Ecto neural progenitor cell (in vitro differentiated cells): ENCODE measurements around the gene CBR3.

Source experiments
- DNase-seq: peaks from one replicate; pipeline ENCODE4 v3.0.0-alpha.2; 2018; ENCODE audit warnings: low spot score

Gene CBR3

GRCh38 chr21:36155603-36156338 is 20.9 kb downstream of the CBR3 start:
- peak; percentile 59 for DNase-seq

- DNase-seq = peak; percentile 100
These were observed 21.5 kb downstream of the CBR3 start for GRCh38 chr21:36156339-36156814.

- DNase-seq = no peak
These were observed 22.2 kb downstream of the CBR3 start, which contains the start of gene DOP1B for GRCh38 chr21:36156815-36157670. TSS of gene DOP1B (plus strand) at chr21:36156824. CDS start at chr21:36164734, 7,910 bp downstream.

GRCh38 chr21:36159356-36159921 is 24.6 kb downstream of the CBR3 start:
- no peak for DNase-seq

DNA sequence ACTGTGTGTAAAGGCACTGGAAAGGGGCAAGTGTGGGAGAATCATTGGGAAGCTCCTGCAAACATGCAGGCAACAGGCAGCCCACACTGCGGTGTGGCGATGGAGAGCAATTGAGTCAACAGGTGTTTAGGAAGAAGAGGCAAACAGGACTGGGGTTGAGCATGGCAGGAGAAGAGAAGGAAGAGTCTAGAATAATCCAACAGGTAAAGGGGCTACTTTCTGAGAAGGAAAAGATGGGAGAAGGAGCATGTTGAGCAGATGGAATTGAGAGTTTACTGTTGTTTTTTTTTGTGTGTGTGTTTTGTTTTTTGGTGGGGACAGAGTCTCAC is 25.9 kb downstream of the CBR3 start:
- no peak for DNase-seq

- DNase-seq = no peak
These were observed 27.8 kb downstream of the CBR3 start for GRCh38 chr21:36162631-36163030.

GRCh38 chr21:36163750-36164741 is 29.2 kb downstream of the CBR3 start:
- no peak for DNase-seq

DNA sequence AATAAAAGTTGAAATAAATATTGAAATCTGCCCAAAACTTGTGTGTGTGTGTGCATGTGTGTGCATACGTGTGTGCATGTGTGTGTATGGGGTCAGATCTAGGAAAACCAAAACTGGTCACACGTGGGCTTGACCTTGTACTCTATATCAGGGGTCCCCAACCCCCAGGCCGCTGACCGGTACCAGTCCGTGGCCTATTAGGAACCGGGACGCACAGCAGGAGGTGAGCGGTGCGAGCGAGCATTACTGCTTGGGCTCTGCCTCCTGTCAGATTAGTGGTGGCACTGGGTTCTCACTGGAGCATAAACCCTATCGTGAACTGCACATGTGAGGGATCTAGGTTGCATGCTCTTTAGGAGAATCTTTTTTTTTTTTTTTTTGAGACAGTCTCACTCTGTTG is 30.5 kb downstream of the CBR3 start:
- DNase-seq = no peak

DNA sequence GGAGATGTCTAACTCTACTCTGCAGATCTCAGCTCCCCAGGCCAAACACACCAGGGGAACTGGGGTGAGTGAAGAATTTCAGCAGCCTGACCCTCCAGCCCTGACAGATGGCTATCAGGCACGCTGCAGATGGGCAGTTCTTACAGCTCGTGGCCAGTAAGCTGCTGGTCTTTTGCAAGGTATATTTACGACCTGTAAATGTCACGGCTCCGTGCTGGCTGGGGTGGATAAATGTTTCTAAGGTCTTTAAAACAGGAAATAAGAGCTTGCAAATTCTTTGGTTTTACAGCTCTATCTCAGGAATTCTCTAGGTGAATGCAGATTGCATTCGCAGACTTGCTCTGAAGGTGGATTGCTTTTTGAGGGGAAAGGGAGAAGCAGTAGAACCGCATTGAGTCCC is 31.8 kb downstream of the CBR3 start:
- no peak for DNase-seq

- no peak for DNase-seq
These were observed 32.7 kb downstream of the CBR3 start for GRCh38 chr21:36167541-36167940.

DNA sequence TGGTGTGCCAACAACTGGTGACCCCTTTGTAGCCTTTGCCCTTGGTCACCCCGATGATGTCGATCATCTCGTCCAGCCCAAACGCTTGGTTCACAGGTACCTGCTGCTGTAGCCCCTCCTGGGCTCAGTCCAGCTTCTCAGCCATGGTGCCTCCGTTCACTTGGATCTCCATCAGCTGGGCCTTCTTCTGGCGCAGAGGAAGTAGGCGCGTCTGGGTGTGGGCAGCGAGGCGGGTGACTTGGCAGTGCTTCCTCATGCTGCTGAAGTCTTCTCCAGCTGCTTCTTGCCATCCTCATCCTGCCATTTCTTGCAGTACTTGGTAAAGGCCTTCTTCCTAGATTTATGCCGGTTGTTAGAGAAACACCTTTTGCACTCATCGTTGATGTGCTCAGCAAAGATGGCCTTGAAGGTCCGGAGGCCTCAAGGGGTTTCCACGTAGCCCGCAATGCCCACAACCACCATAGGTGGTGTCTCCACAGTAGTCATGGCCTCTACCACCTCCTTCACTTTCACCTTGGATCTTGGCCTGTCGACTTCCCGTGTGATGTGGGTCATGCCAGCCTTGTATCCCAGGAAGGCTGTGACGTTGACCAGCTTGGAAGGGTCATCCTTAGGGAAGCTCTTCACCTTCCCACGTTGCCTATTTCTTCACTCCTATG is 34.7 kb downstream of the CBR3 start:
- no peak for DNase-seq

DNA sequence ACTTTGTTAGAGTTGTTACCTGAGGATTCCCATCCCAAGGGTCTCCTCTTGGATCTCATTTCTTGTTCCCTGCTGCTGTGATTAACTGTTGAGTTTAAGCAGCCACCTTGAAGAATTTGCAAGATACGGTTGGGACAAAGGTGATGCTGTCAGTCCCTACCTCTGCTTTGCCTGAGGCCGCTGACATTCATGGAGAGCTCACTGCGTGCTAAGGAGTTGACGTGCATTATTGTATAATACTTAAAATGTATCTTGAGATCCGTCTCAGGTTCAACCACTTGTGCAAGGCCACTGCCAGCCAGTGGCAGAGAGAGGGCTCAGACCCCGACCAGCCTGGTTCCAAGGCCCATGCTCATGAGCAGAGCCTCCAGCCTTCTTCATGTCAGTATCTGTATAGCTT is 35.9 kb downstream of the CBR3 start:
- DNase-seq = no peak

- no peak for DNase-seq
These were observed 36.5 kb downstream of the CBR3 start for GRCh38 chr21:36171336-36171735.

GRCh38 chr21:36171741-36172331 is 37.0 kb downstream of the CBR3 start:
- no peak for DNase-seq

- DNase-seq = no peak
These were observed 39.9 kb downstream of the CBR3 start for GRCh38 chr21:36174780-36175179.

DNA sequence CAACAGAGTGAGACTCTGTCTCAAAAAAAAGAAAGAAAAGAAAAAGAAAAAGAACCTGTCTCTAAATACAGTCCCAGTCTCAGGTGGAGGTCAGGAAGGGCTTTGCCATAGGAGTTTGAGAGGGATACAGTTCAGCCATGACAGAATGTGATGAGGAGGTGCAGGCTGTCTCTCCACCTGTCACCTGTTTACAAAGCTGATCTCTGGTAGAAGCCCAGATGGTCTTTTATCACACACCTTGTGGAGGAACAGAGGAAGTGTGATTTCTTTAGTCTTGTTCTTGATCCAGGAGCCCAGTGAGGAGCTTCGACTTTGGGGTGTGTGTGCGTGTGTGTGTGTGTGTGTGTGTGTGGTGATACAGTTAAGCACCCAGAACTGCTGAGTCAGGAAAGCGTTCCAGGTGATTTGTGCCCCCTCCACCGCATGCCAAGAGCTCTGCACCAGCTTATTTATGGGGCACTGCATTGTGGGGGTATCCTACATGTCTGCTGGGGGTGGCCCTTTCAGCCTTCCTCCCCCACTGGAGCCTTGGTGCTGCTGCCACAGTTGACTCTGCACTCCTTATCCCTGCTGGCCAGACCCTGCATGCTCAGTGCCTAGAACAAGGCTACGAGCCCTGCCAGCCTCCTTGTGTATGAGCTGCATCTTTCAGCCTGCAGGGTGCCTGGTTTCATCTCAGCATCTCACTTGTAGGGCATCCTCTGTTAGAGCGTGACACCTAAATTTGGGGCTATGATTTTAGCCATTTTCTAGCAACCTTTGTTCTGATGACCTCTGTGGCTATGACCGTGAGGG is 41.1 kb downstream of the CBR3 start:
- no peak for DNase-seq

- DNase-seq = no peak
These were observed 43.5 kb downstream of the CBR3 start for GRCh38 chr21:36178349-36178748.

DNA sequence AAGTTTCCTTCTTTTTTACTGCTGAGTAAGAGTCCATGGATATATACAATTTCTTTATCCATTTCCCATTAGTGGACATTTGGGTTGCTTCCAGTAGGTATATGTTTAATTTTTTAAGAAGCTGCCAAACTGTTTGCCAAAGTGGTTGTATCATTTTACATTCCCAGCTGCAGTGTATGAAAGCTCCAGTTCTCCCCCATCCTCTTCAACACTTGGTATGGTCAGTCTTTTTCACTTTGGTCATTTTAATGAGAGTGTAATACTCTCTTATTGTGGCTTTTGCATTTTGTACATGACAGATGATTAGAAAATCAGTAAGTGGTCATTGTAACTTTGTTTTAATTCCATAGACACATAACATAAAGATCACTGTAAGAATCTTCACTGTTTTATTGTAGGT is 44.3 kb downstream of the CBR3 start:
- no peak for DNase-seq

DNA sequence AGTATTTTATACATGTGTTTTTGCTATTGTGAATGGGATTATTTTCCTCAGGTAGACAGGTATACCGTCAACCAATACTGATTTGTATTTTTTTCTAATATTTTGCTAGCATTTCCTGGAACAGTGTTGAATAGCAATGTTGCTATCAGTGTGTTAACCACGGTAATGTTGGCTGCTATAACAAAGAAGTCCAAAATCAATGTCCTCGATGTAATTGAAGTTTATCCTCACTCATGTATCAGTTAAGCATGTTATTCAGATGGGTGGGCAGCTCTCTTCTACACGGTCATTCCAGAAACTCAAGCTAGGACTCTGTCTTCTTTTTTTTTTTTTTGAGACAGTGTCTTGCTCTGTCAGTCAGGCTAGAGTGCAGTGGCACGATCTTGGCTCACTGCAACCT is 46.1 kb downstream of the CBR3 start:
- no peak for DNase-seq
